GM18526 (cell line): Measurements from ENCODE around the gene SNX4.

Experiments
- POLR2A ChIP-seq: IDR thresholded peaks from 3 replicates; pipeline ENCODE4 v1.6.1; 2011; ENCODE audit not compliant: insufficient read length; ENCODE audit errors: extremely low read depth

Gene SNX4

DNA sequence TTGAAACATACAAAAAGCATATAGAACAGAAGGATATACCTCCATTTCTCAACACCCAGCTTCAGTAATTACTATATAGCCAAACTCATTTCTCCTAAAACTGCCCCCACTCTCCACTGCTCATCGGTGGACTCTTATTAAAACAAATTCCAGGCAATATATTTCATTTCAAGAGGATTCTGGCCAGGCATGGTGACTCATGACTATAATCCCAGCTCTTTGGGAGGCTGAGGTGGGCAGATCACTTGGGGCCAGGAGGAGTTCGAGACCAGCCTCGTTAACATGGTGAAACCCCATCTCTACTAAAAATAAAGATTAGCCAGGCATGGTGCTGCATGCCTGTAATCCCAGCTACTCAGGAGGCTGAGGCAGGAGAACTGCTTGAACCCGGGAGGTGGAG is 40.9 kb downstream of the SNX4 start:
- no peak for TF ChIP-seq POLR2A

DNA sequence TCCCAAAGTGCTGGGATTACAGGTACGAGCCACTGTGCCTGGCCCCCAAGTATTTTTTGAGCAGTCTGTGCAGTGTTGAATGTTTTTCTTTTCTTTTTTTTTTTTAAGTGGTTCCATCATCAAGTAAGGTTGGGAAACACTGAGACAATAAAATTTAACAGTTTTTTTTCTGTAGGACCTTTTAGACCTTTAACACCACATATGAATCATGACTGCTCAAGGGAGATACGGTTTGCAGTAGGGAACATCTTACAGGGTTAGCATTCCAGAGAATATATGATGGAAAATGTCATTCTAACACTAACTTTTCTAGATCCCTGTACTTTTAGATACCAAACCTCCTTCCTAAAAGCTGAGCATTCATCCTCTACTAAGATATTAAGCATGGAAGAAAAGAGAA is 41.7 kb downstream of the SNX4 start:
- TF ChIP-seq POLR2A, result no peak

DNA sequence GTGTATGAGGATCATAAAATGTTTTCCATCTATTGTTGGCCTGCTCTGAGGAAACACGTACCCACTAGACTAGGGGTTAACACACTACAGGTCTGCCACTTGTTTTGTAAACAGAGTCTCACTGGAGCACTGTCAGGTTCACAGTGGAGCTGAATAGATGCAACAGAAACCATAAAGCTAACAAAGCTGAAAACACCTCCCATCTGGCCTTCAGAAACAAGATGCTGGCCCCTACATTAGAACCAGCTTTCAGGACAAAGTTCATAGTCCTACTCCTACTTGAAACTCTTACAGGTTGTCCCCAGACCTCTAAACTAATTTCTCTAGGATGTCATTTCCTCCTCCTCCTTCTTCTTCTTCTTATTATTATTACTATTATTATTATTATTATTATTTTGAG is 42.3 kb downstream of the SNX4 start:
- no peak for TF ChIP-seq POLR2A

DNA sequence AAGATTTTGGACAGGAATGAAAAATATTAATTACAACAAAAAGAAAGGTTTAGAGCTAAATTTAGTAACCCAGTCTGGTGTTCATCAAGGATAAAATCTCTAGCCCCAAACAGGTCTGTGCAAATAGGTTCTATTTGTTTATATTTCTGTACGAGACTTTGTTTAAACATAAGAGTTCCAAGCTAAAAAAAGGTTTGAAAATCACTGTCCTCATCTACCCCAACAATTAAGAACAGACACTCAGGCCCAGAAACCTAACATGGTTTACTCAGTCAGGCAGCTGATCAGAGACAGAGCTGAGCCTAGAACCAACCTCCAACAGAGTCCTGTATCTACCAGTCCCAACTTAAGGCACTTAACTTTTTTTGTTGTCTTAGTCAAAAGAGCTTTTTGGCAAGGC is 49.3 kb downstream of the SNX4 start:
- no peak for TF ChIP-seq POLR2A

DNA sequence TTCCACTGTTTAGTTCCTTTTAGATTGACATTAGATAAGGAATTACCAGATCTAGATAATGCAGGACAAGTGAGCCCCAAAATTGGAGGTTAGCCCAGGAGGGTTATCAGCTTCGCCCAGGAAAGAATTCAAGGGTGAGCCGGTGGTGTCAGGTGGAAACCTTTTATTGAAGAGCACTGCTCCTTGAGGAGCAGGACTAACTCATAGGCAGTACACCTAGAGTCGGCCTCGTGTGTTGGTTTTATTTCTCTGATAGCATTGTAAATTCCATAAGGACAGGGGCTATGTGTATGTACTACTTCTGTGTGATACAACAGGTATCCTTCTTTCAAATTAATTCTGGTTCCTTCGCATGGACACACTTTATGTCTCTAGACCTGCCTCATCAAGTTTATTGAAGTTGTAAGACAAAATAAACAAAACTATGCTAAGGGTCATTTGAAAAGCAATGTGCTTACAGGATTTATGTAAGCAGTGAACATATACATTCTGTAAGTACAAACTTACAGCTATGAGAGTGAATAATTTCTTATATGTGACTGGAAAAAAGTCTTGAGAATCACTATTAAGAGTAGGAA is 57.2 kb downstream of the SNX4 start:
- TF ChIP-seq POLR2A, result no peak

DNA sequence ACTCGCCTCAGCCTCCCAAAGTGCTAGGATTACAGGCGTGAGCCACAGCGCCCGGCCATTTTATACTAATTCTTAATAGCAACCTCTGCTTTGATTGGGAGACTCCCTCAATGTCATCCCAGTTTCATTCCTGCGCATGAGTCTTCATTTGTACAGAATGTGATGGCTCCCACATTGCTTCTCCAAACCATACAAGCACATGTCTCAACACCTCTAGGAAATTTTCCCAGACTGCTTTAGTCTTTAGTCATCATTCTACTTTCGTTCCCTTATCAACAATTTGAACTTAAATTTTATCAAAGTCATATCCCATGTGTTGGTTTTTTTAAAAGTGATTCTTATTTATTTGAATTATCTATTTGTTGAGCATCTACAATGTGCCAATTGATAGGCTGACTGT is 58.1 kb downstream of the SNX4 start:
- no peak for TF ChIP-seq POLR2A

DNA sequence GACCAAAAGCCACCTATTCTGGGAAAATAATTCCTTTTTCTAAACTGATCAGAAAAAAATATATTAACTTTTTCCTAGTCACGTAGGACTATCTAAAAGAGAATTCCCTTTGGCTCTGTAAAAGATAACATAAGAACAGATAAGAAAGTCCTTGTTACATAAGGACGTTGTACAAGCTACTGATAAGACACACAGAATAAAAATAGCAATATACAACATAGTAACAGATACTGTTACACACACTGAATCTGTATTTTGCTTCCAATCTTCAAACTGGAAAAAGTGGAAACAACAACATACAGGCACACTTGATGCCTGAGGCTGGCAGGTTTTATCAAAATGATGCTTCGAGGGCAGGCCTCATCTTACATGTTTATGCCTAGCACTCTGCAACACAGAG is 59.8 kb downstream of the SNX4 start:
- no peak for TF ChIP-seq POLR2A

DNA sequence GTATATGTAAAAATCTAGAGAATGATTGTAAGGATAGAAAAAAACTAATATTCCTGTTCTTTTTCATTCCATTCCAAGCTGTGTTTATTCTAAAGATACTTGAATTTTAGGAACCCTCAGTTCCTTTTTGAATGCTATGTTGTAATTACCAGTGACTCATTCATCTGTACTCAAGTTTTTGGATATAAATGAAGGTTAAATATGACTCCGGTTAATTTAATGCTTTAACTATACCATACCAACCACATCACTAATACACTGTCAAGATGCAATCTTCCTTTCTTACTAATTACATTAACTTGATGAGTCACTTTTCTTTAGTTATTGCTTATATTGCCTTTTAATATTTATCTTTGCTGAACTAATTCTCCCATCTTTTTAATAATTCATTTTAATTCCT is 76.1 kb downstream of the SNX4 start:
- TF ChIP-seq POLR2A, result no peak

DNA sequence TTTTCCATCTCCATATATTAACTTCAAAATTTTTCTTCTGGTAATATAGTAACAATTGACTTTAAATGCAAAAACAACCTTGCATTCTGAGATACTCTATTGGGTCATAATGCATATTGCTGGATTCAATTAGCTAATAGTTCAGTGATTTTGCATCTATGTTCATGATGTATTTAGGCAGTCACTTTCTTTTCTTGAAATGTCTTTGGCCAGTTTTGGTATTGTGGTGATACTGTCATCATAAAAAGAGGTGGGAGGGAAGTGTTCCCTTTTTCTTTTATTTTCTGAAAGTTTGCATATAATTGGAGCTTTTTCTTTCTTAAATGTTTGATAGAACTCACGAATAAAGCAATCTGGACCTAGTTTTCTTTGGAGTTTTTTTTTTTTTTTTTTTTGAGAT is 77.5 kb downstream of the SNX4 start:
- no peak for TF ChIP-seq POLR2A

DNA sequence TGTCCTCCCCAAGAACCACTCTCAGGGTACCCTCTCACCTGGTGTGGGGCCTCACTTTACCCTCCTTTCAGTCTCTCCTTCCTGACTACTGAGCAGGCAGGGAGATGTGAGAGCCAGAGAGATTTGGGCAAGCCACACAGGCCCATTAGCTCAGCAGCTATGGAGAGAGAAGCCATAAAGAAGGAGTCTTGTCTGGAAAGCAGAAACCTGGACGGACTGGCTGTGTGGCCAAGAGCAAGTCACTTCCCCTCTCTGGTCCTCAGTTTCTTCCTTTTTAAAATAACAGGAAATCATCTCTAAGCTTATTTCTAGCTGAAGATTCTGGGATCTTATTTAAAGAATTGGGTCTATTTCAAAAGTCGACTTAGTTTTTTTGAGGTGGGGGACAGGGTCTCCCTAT is 79.0 kb downstream of the SNX4 start:
- no peak for TF ChIP-seq POLR2A

DNA sequence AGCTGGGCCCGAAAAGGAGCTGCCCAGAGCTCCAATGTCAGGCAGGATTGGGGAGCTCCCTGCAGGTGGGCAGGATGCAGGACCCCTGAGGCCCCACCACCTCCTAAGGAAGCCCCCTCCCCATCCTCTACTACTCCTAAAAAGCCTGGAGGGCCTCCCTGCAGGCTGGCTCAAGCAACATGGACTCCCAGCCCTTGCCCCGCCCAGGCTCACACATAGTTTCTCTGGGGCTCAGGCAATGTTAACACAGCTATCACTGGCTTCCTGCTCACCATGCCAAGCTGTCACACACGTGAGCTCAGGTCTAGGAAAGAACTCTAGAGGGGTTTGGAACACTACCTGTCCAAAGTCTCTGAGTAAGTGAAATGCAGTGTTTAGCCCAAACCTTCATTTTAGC is 79.4 kb downstream of the SNX4 start:
- TF ChIP-seq POLR2A, result no peak

DNA sequence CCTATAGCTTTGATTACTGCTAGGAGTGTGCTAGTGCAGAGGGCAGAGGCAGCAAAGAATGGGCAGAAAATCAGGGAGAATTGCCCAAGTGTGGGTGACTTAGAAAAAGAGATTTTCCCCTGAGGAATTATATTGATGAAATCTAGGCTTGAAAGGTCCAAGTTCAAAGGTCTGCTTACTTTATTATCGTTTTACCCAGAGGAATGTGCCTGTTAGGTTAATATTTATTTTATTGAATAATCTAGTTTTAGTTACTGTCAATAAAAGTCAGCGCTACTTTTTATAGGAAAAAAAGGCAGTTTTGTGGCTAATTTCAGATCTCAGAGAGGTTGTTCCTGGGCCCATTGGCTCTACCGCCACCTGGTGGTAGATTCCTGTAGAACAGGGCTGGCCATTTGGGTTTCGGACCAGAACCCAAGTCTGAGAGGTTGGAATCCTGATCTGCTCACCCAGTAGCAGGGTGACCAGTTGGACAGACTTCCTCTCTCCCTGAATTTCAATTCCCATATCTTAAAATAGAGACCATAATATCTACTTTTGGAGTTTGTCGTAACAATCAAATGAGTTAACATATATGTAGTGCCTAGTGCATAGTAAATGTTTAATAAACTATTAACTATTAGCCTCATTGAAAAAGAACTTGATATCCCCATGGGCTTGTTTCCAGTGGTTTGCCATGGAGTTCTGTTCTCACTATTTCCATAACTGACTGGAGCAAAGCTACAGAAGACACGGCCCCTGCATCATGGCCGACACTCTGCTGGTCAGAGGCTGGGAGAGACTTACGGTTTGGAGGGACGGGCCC is 82.2 kb downstream of the SNX4 start:
- TF ChIP-seq POLR2A, result no peak

DNA sequence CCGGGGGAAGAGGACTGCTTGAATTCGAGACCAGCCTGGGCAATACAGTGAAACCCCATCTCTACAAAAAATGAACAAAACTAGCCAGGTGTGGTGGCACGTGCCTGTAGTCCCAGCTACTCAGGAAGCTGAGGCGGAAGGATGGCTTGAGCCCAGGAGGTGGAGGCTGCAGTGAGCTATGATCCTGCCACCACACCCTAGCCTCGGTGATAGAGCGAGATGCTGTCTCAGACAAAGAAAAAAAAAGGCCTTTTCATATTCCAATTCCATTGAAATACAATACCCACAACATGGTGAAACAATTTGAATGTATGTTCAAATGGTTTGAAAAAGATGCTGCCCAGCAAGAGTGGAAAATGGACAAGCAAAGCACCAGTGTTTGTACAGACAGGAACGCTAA is 83.1 kb downstream of the SNX4 start:
- TF ChIP-seq POLR2A, result no peak

DNA sequence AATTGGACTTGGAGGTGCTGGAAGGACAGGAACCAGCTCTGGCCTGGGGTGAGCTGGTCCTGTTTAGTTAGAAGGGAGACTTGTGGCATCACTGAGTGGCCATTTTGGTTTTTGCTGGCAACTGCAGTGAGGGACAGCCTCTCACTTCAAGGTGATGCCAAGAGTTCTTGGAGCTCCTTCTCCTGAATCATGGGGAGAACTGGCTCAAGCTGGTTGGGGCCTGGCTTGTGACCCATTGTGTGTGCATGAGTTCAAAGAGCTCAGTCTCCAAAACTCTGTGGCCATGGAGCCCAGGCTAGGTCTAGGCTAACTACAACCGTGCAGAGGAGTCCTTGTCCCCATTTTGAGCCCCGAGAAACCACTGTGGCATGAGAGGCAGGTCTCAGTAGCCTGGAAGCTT is 84.8 kb downstream of the SNX4 start:
- TF ChIP-seq POLR2A, result no peak

DNA sequence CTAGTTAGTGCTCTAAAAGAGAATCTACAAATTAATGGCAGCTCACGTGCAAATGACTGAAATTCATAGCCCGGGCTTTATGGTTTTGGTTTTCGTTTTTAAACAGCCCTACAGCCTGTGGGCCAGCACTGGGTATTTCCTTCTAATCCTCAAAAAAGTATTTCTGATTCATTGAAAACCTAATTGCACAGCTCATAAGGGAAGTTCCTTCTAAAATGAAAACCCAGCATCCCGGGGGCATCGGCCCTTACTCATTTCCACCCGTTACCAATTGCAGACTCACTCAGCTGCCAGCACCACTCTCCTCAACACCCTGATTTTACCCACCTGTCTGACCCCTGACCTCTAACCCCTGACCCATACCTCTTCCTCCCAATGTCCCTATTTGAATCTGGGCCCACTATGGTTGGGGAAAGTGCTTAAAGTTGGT is 85.4 kb downstream of the SNX4 start:
- TF ChIP-seq POLR2A, result no peak

DNA sequence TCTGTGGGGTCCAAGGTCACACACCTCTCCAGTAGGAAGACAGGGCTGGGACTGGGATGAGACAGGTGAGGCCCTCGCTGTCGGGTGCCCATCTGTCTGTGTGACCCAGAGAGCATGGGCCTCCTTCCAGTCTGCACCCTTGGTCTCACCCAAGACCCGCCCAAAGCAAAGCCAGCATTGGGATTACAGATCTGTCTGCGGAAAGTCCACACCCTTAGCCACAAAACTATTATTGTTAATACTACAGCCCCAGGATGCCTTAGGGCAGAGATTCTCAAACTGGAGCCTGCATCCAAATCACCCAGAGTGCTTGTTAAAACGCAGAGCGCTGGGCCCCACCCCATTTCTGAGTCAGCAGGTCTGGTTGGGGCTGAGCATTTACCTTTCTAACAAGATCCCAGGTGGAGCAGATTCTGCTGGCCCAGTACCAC is 86.4 kb downstream of the SNX4 start:
- TF ChIP-seq POLR2A, result no peak

DNA sequence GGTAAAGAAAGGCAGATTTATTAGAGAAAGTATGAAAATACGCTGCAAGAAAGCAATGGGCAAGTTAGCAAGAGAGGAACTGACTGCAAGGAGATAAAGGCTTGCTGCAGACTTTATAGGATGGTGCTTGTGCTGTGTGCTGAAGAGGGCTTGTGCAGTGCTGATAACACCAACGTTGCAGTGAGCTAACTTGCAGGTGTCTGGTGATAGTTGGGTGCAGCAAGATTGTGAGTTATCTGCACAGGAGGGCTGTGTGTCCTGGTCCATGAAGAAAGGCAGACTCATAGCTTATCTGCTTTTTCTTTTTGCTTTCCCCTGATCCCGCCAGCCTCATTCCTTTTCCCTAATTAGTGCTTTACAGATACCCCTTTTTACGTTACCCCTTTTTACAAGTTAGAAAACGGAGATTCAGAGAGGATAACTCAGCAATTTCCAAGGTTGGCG is 86.9 kb downstream of the SNX4 start:
- TF ChIP-seq POLR2A, result no peak
